Sigmoid colon (tissue), 4 donors: ENCODE data around the gene CASZ1.

Experiments
- CTCF ChIP-seq, 4 experiments: fragments of 450-650 bp in 3 of 4; fragments of 200-600 bp in 1 of 4; IDR thresholded peaks; one replicate each; pipeline ENCODE4 v1.5.1; 2016 to 2019; ENCODE audit warnings: antibody characterized with exemption in 4 of 4, mild to moderate bottlenecking in 3 of 4, moderate library complexity in 2 of 4
- EP300 ChIP-seq, 4 donors: sonication (generic); formaldehyde crosslinking; IDR thresholded peaks; one replicate each; pipeline ENCODE4 v1.6.1; 2017; ENCODE audit warnings: antibody characterized with exemption in 4 of 4
- POLR2A ChIP-seq, 2 donors: fragments of 450-650 bp; IDR thresholded peaks; one replicate each; pipeline ENCODE4 v1.6.1; 2016; ENCODE audit warnings: antibody characterized with exemption in 2 of 2, mild to moderate bottlenecking in 2 of 2, moderate library complexity in 2 of 2
- POLR2AphosphoS5 ChIP-seq, 4 donors: sonication (generic); formaldehyde crosslinking; IDR thresholded peaks; one replicate each; pipeline ENCODE4 v1.6.1; 2017; ENCODE audit warnings: antibody characterized with exemption in 4 of 4

- TF ChIP-seq CTCF (IDR thresholded peaks at IDR 0.05) (no peak), EP300 (IDR thresholded peaks at IDR 0.05) (no peak), POLR2AphosphoS5 (IDR thresholded peaks at IDR 0.05) (no peak), POLR2A (IDR thresholded peaks at IDR 0.05) (no peak)
Observed at GRCh38 chr1:10815858-10816195, 19.4 kb upstream of the CASZ1 start.
